Common myeloid progenitor, CD34-positive (primary cell): ENCODE results near the gene MTHFD2L.

ENCODE experiments used
- CTCF ChIA-PET: fragments of 350-600 bp; sonication (Branson Sonifier 250); formaldehyde crosslinking; loops from one replicate; lab custom pipeline; 2021; ENCODE audit warnings: antibody characterized with exemption; lab: Charles Lee
- POLR2A ChIA-PET: fragments of 350-600 bp; sonication (Branson Sonifier 250); formaldehyde crosslinking; loops from one replicate; lab custom pipeline; 2021; ENCODE audit warnings: antibody characterized with exemption; lab: Charles Lee
- DNase-seq, 3 donors: peaks; one replicate each; pipeline versions ENCODE4 v3.0.0 to v3.0.0-alpha.2; 2013
- H3K27ac ChIP-seq, 2 experiments: 1 replicate in 1 of 2; 2 replicates in 1 of 2; pipeline ENCODE4 v1.7.0; 2013; ENCODE audit warnings: inconsistent platforms in 2 of 2, low read length in 2 of 2, mild to moderate bottlenecking in 2 of 2, low read depth in 1 of 2, moderate library complexity in 1 of 2; ENCODE audit not compliant: severe bottlenecking in 2 of 2, insufficient read depth in 1 of 2, poor library complexity in 1 of 2
- H3K27me3 ChIP-seq, 5 experiments: replicated peaks in 2 of 5; 1 replicate in 3 of 5; 2 replicates in 2 of 5; pipeline versions ENCODE4 v1.6.1 to v1.7.0; 2013; ENCODE audit warnings: low read length in 4 of 5, mild to moderate bottlenecking in 2 of 5, moderate library complexity in 2 of 5, inconsistent platforms in 1 of 5; ENCODE audit not compliant: insufficient read depth in 5 of 5, control insufficient read depth in 4 of 5
- H3K36me3 ChIP-seq, 4 experiments: 1 replicate in 2 of 4; 2 replicates in 2 of 4; pipeline versions ENCODE4 v1.6.1 to v1.7.0; 2013; ENCODE audit warnings: low read length in 3 of 4, control low read depth in 1 of 4, mild to moderate bottlenecking in 1 of 4; ENCODE audit not compliant: control insufficient read depth in 4 of 4, insufficient read depth in 4 of 4
- H3K4me1 ChIP-seq, 4 experiments: 1 replicate in 3 of 4; 2 replicates in 1 of 4; pipeline versions ENCODE4 v1.6.1 to v1.7.1; 2013; ENCODE audit warnings: low read length in 3 of 4, mild to moderate bottlenecking in 3 of 4, control low read depth in 1 of 4, inconsistent platforms in 1 of 4, moderate library complexity in 1 of 4; ENCODE audit not compliant: control insufficient read depth in 4 of 4, insufficient read depth in 4 of 4; ENCODE audit errors: control extremely low read depth in 1 of 4
- H3K4me3 ChIP-seq, 7 experiments: 1 replicate in 4 of 7; 2 replicates in 3 of 7; pipeline versions ENCODE4 v1.5.1 to v1.7.0; 2013; ENCODE audit warnings: mild to moderate bottlenecking in 7 of 7, low read length in 6 of 7, moderate library complexity in 6 of 7, inconsistent platforms in 2 of 7, low read depth in 2 of 7, control low read depth in 1 of 7; ENCODE audit not compliant: insufficient read depth in 4 of 7, control insufficient read depth in 1 of 7; ENCODE audit errors: extremely low read depth in 1 of 7
- H3K9me3 ChIP-seq, 5 experiments: 1 replicate in 4 of 5; 2 replicates in 1 of 5; pipeline versions ENCODE4 v1.6.1 to v1.7.1; 2013; ENCODE audit warnings: low read length in 4 of 5, mild to moderate bottlenecking in 2 of 5, inconsistent platforms in 1 of 5, low read depth in 1 of 5, moderate library complexity in 1 of 5; ENCODE audit not compliant: control insufficient read depth in 4 of 5, insufficient read depth in 2 of 5; ENCODE audit errors: control extremely low read depth in 1 of 5
- WGBS: methylation state at CpG from one replicate; pipeline ENCODE4 v1.1.5; 2013; ENCODE audit not compliant: insufficient coverage; 5-methylcytosine and 5-hydroxymethylcytosine counted together

MTHFD2L gene

GRCh38 chr4:74111306-74111975, 46.5 kb upstream of the MTHFD2L start:
- no peak for DNase-seq
- H3K27ac ChIP-seq = no peak overlapping the region
- ChIA-PET CTCF (interaction anchor here (1.1 to 1.7 kb wide), 3 partner anchors 17 to 239 kb away, joined by 3 to 6 read pairs (median 5); no protein-coding TSS in a partner anchor), POLR2A (no interaction called here)
- H3K4me1 ChIP-seq = peaks cover 0 to 10% (median 4%) of the 10 kb centered on the region in 4 experiments
- no peaks in the 10 kb centered on the region for H3K27me3 ChIP-seq
- WGBS = 93% methylated on average over 5 of the region's 5 CpGs
- no peaks in the 10 kb centered on the region for H3K9me3 ChIP-seq
- H3K36me3 ChIP-seq = no peaks in the 10 kb centered on the region
- no peak overlapping the region for H3K4me3 ChIP-seq

- Histone ChIP-seq H3K9me3 (no peaks in the 10 kb centered on the region), H3K4me3 (no peak overlapping the region), H3K4me1 (peaks cover 0 to 10% (median 4%) of the 10 kb centered on the region in 4 experiments), H3K27ac (no peak overlapping the region), H3K36me3 (no peaks in the 10 kb centered on the region), H3K27me3 (no peaks in the 10 kb centered on the region)
- WGBS = 100% methylated on average over 4 of the region's 5 CpGs
- CTCF ChIA-PET = interaction anchor here (1.1 to 1.7 kb wide), 2 partner anchors 16 to 23 kb away, joined by 5 to 6 read pairs; no protein-coding TSS in a partner anchor
- POLR2A ChIA-PET = no interaction called here
- no peak for DNase-seq
Observed at GRCh38 chr4:74111990-74112389, 45.9 kb upstream of the MTHFD2L start.

GRCh38 chr4:74112399-74113105, 45.4 kb upstream of the MTHFD2L start:
- POLR2A ChIA-PET = no interaction called here
- no peak for DNase-seq
- Histone ChIP-seq H3K4me3 (no peak overlapping the region), H3K4me1 (peaks cover 0 to 14% (median 4%) of the 10 kb centered on the region in 4 experiments), H3K9me3 (no peaks in the 10 kb centered on the region), H3K36me3 (no peaks in the 10 kb centered on the region), H3K27ac (no peak overlapping the region), H3K27me3 (no peaks in the 10 kb centered on the region)
- 100% methylated on average over 2 of the region's 3 CpGs for WGBS
- CTCF ChIA-PET = interaction anchor here (1.7 kb wide), 1 partner anchor 22 kb away, joined by 6 read pairs; no protein-coding TSS in a partner anchor

GRCh38 chr4:74114234-74114633, 43.7 kb upstream of the MTHFD2L start:
- DNase-seq = no peak
- 100% methylated on average over 1 of the region's 1 CpG for WGBS
- H3K27me3 ChIP-seq = no peaks in the 10 kb centered on the region
- no peak overlapping the region for H3K27ac ChIP-seq
- no peaks in the 10 kb centered on the region for H3K36me3 ChIP-seq
- peaks cover 0 to 5% (median 0%) of the 10 kb centered on the region in 5 experiments for H3K9me3 ChIP-seq
- ChIA-PET CTCF (interaction anchor here (0.8 to 1.8 kb wide), 4 partner anchors 194 to 453 kb away, joined by 3 to 5 read pairs (median 4); no protein-coding TSS in a partner anchor), POLR2A (no interaction called here)
- no peak overlapping the region for H3K4me3 ChIP-seq
- H3K4me1 ChIP-seq = peaks cover 0 to 9% (median 3%) of the 10 kb centered on the region in 4 experiments

- 58% methylated on average over 2 of the region's 3 CpGs for WGBS
- Histone ChIP-seq H3K27ac (no peak overlapping the region), H3K36me3 (no peaks in the 10 kb centered on the region), H3K4me1 (peaks cover 0 to 4% (median 0%) of the 10 kb centered on the region in 4 experiments), H3K9me3 (peaks cover 0 to 10% (median 0%) of the 10 kb centered on the region in 5 experiments), H3K4me3 (no peak overlapping the region), H3K27me3 (no peaks in the 10 kb centered on the region)
- peak in 1 of 3 donors; percentile 53 for DNase-seq
- ChIA-PET CTCF (interaction anchor here (0.8 to 2.2 kb wide), 6 partner anchors 12 to 38 kb away, joined by 3 to 14 read pairs (median 3); partner anchors contain the start of gene CXCL2), POLR2A (no interaction called here)
Observed at GRCh38 chr4:74117024-74117534, 40.8 kb upstream of the MTHFD2L start.

- Histone ChIP-seq H3K27ac (no peak overlapping the region), H3K4me1 (peaks cover 0 to 4% (median 0%) of the 10 kb centered on the region in 4 experiments), H3K36me3 (no peaks in the 10 kb centered on the region), H3K4me3 (no peak overlapping the region), H3K9me3 (peaks cover 0 to 16% (median 0%) of the 10 kb centered on the region in 5 experiments), H3K27me3 (no peaks in the 10 kb centered on the region)
- ChIA-PET POLR2A (no interaction called here), CTCF (interaction anchor here (1.1 to 1.9 kb wide), 4 partner anchors 9 to 20 kb away, joined by 3 to 5 read pairs (median 4); partner anchors contain the start of gene CXCL2)
- 90% methylated on average over 2 of the region's 6 CpGs for WGBS
- DNase-seq = peak in 1 of 3 donors; percentile 80
Observed at GRCh38 chr4:74118600-74119338, 39.1 kb upstream of the MTHFD2L start.
